GM12878 (cell line): ENCODE measurements around the gene JAKMIP1. TPM values are rescaled to one million over a fixed set of nuclear protein-coding genes. Genes with fewer than 3 reads are reported as not detected.

Experiments used
- ATAC-seq: fragments of 200-7000 bp; cut with Tn5 transposase; 3 replicates; pipeline ENCODE4 v1.9.1; 2020; ENCODE audit warnings: mild to moderate bottlenecking, moderate library complexity
- BruUV-seq: library from RNA; stranded (reverse); fragments of 400-500 nt; replicated peaks from 2 replicates; lab custom pipeline; 2021; lab: Mats Ljungman, UMichigan
- CTCF ChIA-PET: fragments of 300-600 bp; sonication (Branson Sonifier 250); formaldehyde crosslinking; extraction: SDS; loops from one replicate; lab custom pipeline; 2021; ENCODE audit warnings: inconsistent platforms; lab: Yijun Ruan, JAX
- POLR2A ChIA-PET: fragments of 350-600 bp; formaldehyde crosslinking; extraction: SDS; loops from one replicate; lab custom pipeline; 2021; ENCODE audit warnings: inconsistent platforms; lab: Charles Lee
- RAD21 ChIA-PET: fragments of 300-600 bp; sonication (Branson Sonifier 250); formaldehyde crosslinking; loops from one replicate; lab custom pipeline; 2023; ENCODE audit warnings: antibody characterized with exemption; ENCODE audit not compliant: unreplicated experiment; lab: Charles Lee
- SMC1A ChIA-PET: fragments of 300-600 bp; sonication (Branson Sonifier 250); formaldehyde crosslinking; loops from one replicate; lab custom pipeline; 2023; ENCODE audit not compliant: unreplicated experiment, uncharacterized antibody; lab: Charles Lee
- DNase-seq: peaks from one replicate; pipeline ENCODE4 v3.0.0-alpha.2; 2011; ENCODE audit warnings: low read depth, low spot score
- FAIRE-seq: peaks from 3 replicates; lab custom pipeline; 2011; peaks lifted over from hg19 to GRCh38; lab: Jason Lieb, UNC
- H2AFZ ChIP-seq: 2 replicates; pipeline ENCODE4 v1.6.0; 2011; ENCODE audit warnings: low read depth, low read length, control low read depth; ENCODE audit not compliant: control insufficient read depth
- H3K27ac ChIP-seq: 2 replicates; pipeline ENCODE4 v1.5.1; 2011; ENCODE audit warnings: control low read depth; ENCODE audit not compliant: control insufficient read depth, insufficient read depth
- H3K27me3 ChIP-seq, 2 experiments: replicated peaks in 1 of 2; 2 replicates each; pipeline versions ENCODE4 v1.6.0 to v1.6.1; 2011; ENCODE audit warnings: low read length in 1 of 2; ENCODE audit not compliant: control insufficient read depth in 2 of 2, insufficient read depth in 2 of 2
- H3K36me3 ChIP-seq, 2 experiments: 2 replicates each; pipeline ENCODE4 v1.5.1; 2011; ENCODE audit warnings: low read length in 1 of 2; ENCODE audit not compliant: control insufficient read depth in 2 of 2, insufficient read depth in 2 of 2
- H3K4me1 ChIP-seq: 2 replicates; pipeline ENCODE4 v1.6.1; 2011; ENCODE audit warnings: mild to moderate bottlenecking, low read length, moderate library complexity, mixed read lengths; ENCODE audit not compliant: control insufficient read depth, insufficient read depth
- H3K4me2 ChIP-seq: 2 replicates; pipeline ENCODE4 v1.6.0; 2011; ENCODE audit warnings: control low read depth; ENCODE audit not compliant: control insufficient read depth, insufficient read depth
- H3K4me3 ChIP-seq: fragments of 200-600 bp; sonication (generic); 2 replicates; pipeline ENCODE4 v1.5.1; 2016
- H3K79me2 ChIP-seq: 2 replicates; pipeline ENCODE4 v1.6.0; 2011; ENCODE audit warnings: low read length; ENCODE audit not compliant: control insufficient read depth, insufficient read depth
- H3K9ac ChIP-seq: 2 replicates; pipeline ENCODE4 v1.8.0; 2011; ENCODE audit warnings: low read length, control low read depth, mixed read lengths; ENCODE audit not compliant: control insufficient read depth, insufficient read depth
- H3K9me3 ChIP-seq: replicated peaks from 3 replicates; pipeline ENCODE4 v1.5.1; 2011; ENCODE audit warnings: mild to moderate bottlenecking, low read length; ENCODE audit not compliant: control insufficient read depth, insufficient read depth
- H4K20me1 ChIP-seq: 2 replicates; pipeline ENCODE4 v1.6.0; 2011; ENCODE audit not compliant: control insufficient read depth, insufficient read depth
- ASH2L ChIP-seq: fragments of 300-600, 200-600 bp; sonication (generic); IDR thresholded peaks from 2 replicates; pipeline ENCODE4 v1.6.1; 2017; ENCODE audit warnings: low read depth, mild to moderate bottlenecking, borderline replicate concordance
- ATF7 ChIP-seq: fragments of 450-650 bp; IDR thresholded peaks from 2 replicates; pipeline ENCODE4 v1.6.1; 2016; ENCODE audit warnings: low read depth, mild to moderate bottlenecking
- CHD4 ChIP-seq: fragments of 200-600 bp; sonication (generic); IDR thresholded peaks from 2 replicates; pipeline ENCODE4 v1.6.1; 2016; ENCODE audit warnings: mild to moderate bottlenecking
- CREM ChIP-seq: IDR thresholded peaks from 2 replicates; pipeline ENCODE4 v1.6.1; 2014; ENCODE audit warnings: antibody characterized with exemption, low read depth
- IKZF2 ChIP-seq, 2 experiments: fragments of 450-650 bp; IDR thresholded peaks; 2 replicates each; pipeline ENCODE4 v1.6.1; 2017; ENCODE audit warnings: mild to moderate bottlenecking in 2 of 2, moderate library complexity in 2 of 2
- KDM1A ChIP-seq: fragments of 200-600 bp; sonication (generic); IDR thresholded peaks from 2 replicates; pipeline ENCODE4 v1.6.1; 2016; ENCODE audit warnings: borderline replicate concordance
- MYC ChIP-seq: IDR thresholded peaks from 2 replicates; pipeline ENCODE4 v1.6.1; 2011; ENCODE audit warnings: mild to moderate bottlenecking, low read length, moderate library complexity, inconsistent platforms; ENCODE audit not compliant: insufficient read depth, insufficient replicate concordance, insufficient read length, severe bottlenecking
- TCF7 ChIP-seq: IDR thresholded peaks from 2 replicates; pipeline ENCODE4 v1.6.1; 2014; ENCODE audit warnings: antibody characterized with exemption, borderline replicate concordance
- WRNIP1 ChIP-seq: IDR thresholded peaks from 2 replicates; pipeline ENCODE4 v1.6.1; 2011; ENCODE audit warnings: low read depth, low read length, improper control_type of control experiment, borderline replicate concordance
- ZZZ3 ChIP-seq: IDR thresholded peaks from 2 replicates; pipeline ENCODE4 v1.6.1; 2011; ENCODE audit warnings: low read depth; ENCODE audit not compliant: control insufficient read depth, insufficient read length
- WGBS: methylation state at CpG from one replicate; pipeline ENCODE4 v1.1.6; 2016; ENCODE audit warnings: low lambda C conversion rate; ENCODE audit not compliant: insufficient replicate concordance, insufficient coverage; ENCODE audit errors: missing lambda C conversion rate; 5-methylcytosine and 5-hydroxymethylcytosine counted together
- in situ Hi-C: fragments of 300-500 bp; cut with MboI; formaldehyde crosslinking; loops from 9 replicates; pipeline ENCODE4 v1.14.3; 2018; ENCODE audit warnings: mixed read lengths
- intact Hi-C: fragments of 100-400 bp; cut with micrococcal nuclease; formaldehyde crosslinking; loops from one replicate; pipeline ENCODE4 v1.14.2; 2022; ENCODE audit not compliant: unreplicated experiment
- polyA plus RNA-seq, 11 experiments: library from polyadenylated mRNA; depleted of rRNA in 4 of 11; unstranded in 6 of 11; stranded (reverse) in 5 of 11; fragments of >200 nt; fragmentation: Nextera tagmentation in 4 of 11; fragmentation: Illumina TruSeq in 1 of 11; extraction: Ambion mirVana in 4 of 11; extraction: Trizol in 1 of 11; gene quantifications; 1 replicate in 1 of 11; 2 replicates in 10 of 11; pipeline versions ENCODE4 v1.2.1 to v1.2.3, GENCODE V29; 2011 to 2016; ENCODE audit warnings: inconsistent platforms in 2 of 11, missing spikeins in 2 of 11, low read depth in 1 of 11
- total RNA-seq, 4 experiments: library from RNA; depleted of rRNA in 3 of 4; stranded (reverse); fragments of >200 nt in 3 of 4; fragmentation: Illumina TruSeq in 1 of 4; extraction: Trizol in 1 of 4; gene quantifications; 2 replicates each; pipeline versions ENCODE4 v1.2.1 to v1.2.3, GENCODE V29; 2013 to 2021
- TF ChIP-seq, protein P1 (sequence below): fragments of 450-650 bp; formaldehyde crosslinking; IDR thresholded peaks from 2 replicates; pipeline ENCODE4 v1.4.0; 2020; ENCODE audit warnings: mild to moderate bottlenecking, moderate library complexity
- TF ChIP-seq, protein P2 (sequence below): IDR thresholded peaks from 2 replicates; pipeline ENCODE4 v1.6.1; 2012; ENCODE audit warnings: mild to moderate bottlenecking, low read depth, low read length
- TF ChIP-seq, protein P3 (sequence below): IDR thresholded peaks from 2 replicates; pipeline ENCODE4 v1.6.1; 2011; ENCODE audit warnings: borderline replicate concordance, low read depth, mild to moderate bottlenecking, moderate library complexity, low read length; ENCODE audit not compliant: insufficient read depth, poor library complexity, severe bottlenecking

The JAKMIP1 gene
- total and polyA plus RNA-seq, 10 of the 15 experiments (the other 5 are each of a cell fraction or from before 2014, with no cell fraction given) = 0.52 to 16.7 (median 12.3) TPM

DNA sequence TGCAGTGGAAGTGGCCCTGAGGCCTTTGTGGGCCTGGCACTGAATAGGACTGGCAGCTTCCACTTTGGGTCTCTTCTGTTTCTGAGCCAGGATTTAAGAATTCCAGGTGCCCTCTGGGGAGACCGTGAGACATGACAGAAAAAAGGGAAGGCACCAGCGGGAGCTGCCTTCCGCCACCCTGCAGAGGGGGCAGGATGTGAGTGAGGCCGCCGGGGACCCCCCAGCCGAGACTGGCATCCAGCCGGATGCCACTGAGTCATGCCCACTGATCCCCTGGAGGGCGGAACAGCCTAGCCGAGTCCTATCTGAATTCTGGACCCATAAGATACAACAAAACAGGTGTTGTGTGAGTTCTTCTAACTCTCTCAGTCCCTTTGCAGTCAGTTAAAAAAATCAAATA is 223.4 kb downstream of the JAKMIP1 start:
- Histone ChIP-seq H4K20me1 (no peaks in the 10 kb centered on the region), H3K79me2 (no peaks in the 10 kb centered on the region), H3K36me3 (no peaks in the 10 kb centered on the region), H3K9me3 (no peaks in the 10 kb centered on the region), H3K9ac (no peak overlapping the region), H3K27me3 (peaks cover 0 to 5% of the 10 kb centered on the region in 2 experiments; a peak in 2 of 4 replicates), H3K27ac (no peak overlapping the region), H3K4me2 (no peak overlapping the region), H2AFZ (no peak overlapping the region), H3K4me1 (no peaks in the 10 kb centered on the region), H3K4me3 (no peak overlapping the region)
- FAIRE-seq = no peak
- intact Hi-C loops = loop anchor here (10.0 kb wide), 1 partner anchor 152 kb away; no protein-coding TSS in a partner anchor
- ChIA-PET RAD21 (no interaction called here), POLR2A (no interaction called here), SMC1A (interaction anchor here (0.5 kb wide), 1 partner anchor 44 kb away, joined by 3 read pairs; no protein-coding TSS in a partner anchor), CTCF (no interaction called here)
- 39% methylated on average over 9 of the region's 9 CpGs for WGBS
- TF ChIP-seq ASH2L = no peak
- no peak for TF ChIP-seq WRNIP1
- TF ChIP-seq, protein P1, sequence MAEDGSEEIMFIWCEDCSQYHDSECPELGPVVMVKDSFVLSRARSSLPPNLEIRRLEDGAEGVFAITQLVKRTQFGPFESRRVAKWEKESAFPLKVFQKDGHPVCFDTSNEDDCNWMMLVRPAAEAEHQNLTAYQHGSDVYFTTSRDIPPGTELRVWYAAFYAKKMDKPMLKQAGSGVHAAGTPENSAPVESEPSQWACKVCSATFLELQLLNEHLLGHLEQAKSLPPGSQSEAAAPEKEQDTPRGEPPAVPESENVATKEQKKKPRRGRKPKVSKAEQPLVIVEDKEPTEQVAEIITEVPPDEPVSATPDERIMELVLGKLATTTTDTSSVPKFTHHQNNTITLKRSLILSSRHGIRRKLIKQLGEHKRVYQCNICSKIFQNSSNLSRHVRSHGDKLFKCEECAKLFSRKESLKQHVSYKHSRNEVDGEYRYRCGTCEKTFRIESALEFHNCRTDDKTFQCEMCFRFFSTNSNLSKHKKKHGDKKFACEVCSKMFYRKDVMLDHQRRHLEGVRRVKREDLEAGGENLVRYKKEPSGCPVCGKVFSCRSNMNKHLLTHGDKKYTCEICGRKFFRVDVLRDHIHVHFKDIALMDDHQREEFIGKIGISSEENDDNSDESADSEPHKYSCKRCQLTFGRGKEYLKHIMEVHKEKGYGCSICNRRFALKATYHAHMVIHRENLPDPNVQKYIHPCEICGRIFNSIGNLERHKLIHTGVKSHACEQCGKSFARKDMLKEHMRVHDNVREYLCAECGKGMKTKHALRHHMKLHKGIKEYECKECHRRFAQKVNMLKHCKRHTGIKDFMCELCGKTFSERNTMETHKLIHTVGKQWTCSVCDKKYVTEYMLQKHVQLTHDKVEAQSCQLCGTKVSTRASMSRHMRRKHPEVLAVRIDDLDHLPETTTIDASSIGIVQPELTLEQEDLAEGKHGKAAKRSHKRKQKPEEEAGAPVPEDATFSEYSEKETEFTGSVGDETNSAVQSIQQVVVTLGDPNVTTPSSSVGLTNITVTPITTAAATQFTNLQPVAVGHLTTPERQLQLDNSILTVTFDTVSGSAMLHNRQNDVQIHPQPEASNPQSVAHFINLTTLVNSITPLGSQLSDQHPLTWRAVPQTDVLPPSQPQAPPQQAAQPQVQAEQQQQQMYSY (CRISPR knock-in tag) = no peak
- no peak for TF ChIP-seq TCF7
- no peak for TF ChIP-seq IKZF2 (IDR thresholded peaks at IDR 0.05)
- TF ChIP-seq ATF7 = no peak
- no peak for TF ChIP-seq MYC
- TF ChIP-seq, protein P2, sequence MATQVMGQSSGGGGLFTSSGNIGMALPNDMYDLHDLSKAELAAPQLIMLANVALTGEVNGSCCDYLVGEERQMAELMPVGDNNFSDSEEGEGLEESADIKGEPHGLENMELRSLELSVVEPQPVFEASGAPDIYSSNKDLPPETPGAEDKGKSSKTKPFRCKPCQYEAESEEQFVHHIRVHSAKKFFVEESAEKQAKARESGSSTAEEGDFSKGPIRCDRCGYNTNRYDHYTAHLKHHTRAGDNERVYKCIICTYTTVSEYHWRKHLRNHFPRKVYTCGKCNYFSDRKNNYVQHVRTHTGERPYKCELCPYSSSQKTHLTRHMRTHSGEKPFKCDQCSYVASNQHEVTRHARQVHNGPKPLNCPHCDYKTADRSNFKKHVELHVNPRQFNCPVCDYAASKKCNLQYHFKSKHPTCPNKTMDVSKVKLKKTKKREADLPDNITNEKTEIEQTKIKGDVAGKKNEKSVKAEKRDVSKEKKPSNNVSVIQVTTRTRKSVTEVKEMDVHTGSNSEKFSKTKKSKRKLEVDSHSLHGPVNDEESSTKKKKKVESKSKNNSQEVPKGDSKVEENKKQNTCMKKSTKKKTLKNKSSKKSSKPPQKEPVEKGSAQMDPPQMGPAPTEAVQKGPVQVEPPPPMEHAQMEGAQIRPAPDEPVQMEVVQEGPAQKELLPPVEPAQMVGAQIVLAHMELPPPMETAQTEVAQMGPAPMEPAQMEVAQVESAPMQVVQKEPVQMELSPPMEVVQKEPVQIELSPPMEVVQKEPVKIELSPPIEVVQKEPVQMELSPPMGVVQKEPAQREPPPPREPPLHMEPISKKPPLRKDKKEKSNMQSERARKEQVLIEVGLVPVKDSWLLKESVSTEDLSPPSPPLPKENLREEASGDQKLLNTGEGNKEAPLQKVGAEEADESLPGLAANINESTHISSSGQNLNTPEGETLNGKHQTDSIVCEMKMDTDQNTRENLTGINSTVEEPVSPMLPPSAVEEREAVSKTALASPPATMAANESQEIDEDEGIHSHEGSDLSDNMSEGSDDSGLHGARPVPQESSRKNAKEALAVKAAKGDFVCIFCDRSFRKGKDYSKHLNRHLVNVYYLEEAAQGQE = no peak
- TF ChIP-seq CHD4 = no peak
- no peak for TF ChIP-seq ZZZ3
- TF ChIP-seq, protein P3, sequence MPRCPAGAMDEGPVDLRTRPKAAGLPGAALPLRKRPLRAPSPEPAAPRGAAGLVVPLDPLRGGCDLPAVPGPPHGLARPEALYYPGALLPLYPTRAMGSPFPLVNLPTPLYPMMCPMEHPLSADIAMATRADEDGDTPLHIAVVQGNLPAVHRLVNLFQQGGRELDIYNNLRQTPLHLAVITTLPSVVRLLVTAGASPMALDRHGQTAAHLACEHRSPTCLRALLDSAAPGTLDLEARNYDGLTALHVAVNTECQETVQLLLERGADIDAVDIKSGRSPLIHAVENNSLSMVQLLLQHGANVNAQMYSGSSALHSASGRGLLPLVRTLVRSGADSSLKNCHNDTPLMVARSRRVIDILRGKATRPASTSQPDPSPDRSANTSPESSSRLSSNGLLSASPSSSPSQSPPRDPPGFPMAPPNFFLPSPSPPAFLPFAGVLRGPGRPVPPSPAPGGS = no peak
- TF ChIP-seq KDM1A = no peak
- no peak for TF ChIP-seq CREM
- ATAC-seq = no peak
- no TSS peak for BruUV-seq
- in situ Hi-C loops = no loop called here
- DNase-seq = no peak
